Ascending aorta (tissue), 2 donors: Measurements from ENCODE around the gene PDE6G. TPM values are rescaled to one million over a fixed set of nuclear protein-coding genes. Genes with fewer than 3 reads are reported as not detected.
"Not testable (repeated sequence)": the region's sequence is repeated elsewhere in the genome, so short reads cannot be mapped to it uniquely, and the experiment has no call there.

Source experiments
- DNase-seq, 2 donors: peaks; one replicate each; pipeline ENCODE4 v3.0.0-alpha.2; 2019; ENCODE audit warnings: low spot score in 2 of 2
- H3K27ac ChIP-seq, 2 donors: fragments of 200-600 bp; sonication (generic); one replicate each; pipeline ENCODE4 v1.5.1; 2016 to 2017; ENCODE audit warnings: mild to moderate bottlenecking in 1 of 2
- H3K27me3 ChIP-seq: fragments of 200-600 bp; sonication (generic); one replicate; pipeline ENCODE4 v1.5.1; 2017
- H3K36me3 ChIP-seq, 2 donors: fragments of 200-600 bp; sonication (generic); one replicate each; pipeline ENCODE4 v1.5.1; 2016
- H3K4me1 ChIP-seq, 2 donors: fragments of 200-600 bp; sonication (generic); one replicate each; pipeline ENCODE4 v1.5.1; 2016 to 2017; ENCODE audit warnings: mild to moderate bottlenecking in 1 of 2
- H3K4me3 ChIP-seq, 2 donors: fragments of 200-600 bp; sonication (generic); one replicate each; pipeline ENCODE4 v1.5.1; 2016 to 2017; ENCODE audit warnings: mild to moderate bottlenecking in 1 of 2
- H3K9me3 ChIP-seq, 2 donors: fragments of 200-600 bp; sonication (generic); one replicate each; pipeline ENCODE4 v1.5.1; 2016
- CTCF ChIP-seq, 3 experiments: fragments of 200-600 bp in 2 of 3; fragments of 450-650 bp in 1 of 3; sonication (generic) in 2 of 3; IDR thresholded peaks; one replicate each; pipeline ENCODE4 v1.5.1; 2016 to 2019; ENCODE audit warnings: antibody characterized with exemption in 3 of 3, mild to moderate bottlenecking in 1 of 3, moderate library complexity in 1 of 3
- intact Hi-C: fragments of 100-400 bp; cut with DNase I; formaldehyde crosslinking; loops from one replicate; pipeline ENCODE4 v1.15.1; 2023
- total RNA-seq: library from RNA; depleted of rRNA; stranded (reverse); fragments of >200 nt; gene quantifications from one replicate; pipeline ENCODE4 v1.1.0, GENCODE V29; 2016

Gene PDE6G
- total RNA-seq, 1 donor from 2014 or later: not detected

GRCh38 chr17:81682565-81683207 is 26.3 kb upstream of the PDE6G start:
- Histone ChIP-seq H3K27me3 (no peaks in the 10 kb centered on the region), H3K4me3 (peak overlapping the region; percentile 66 to 84), H3K4me1 (peaks cover 14 to 20% of the 10 kb centered on the region in 2 donors), H3K36me3 (peaks cover 17 to 20% of the 10 kb centered on the region in 2 donors), H3K9me3 (no peaks in the 10 kb centered on the region), H3K27ac (peak overlapping the region in 1 of 2 donors; percentile 63)
- TF ChIP-seq CTCF (IDR thresholded peaks at IDR 0.05): no peak
- intact Hi-C loops: loop anchor here (1.0 kb wide), 2 partner anchors 16 to 21 kb away; partner anchors contain the start of genes CCDC137, MRPL12 and OXLD1
- DNase-seq: no peak

GRCh38 chr17:81681672-81682071 is 25.3 kb upstream of the PDE6G start:
- no peaks in the 10 kb centered on the region for H3K27me3 ChIP-seq
- peaks cover 7 to 10% of the 10 kb centered on the region in 2 donors for H3K36me3 ChIP-seq
- H3K27ac ChIP-seq: no peak overlapping the region
- no peak for TF ChIP-seq CTCF (IDR thresholded peaks at IDR 0.05)
- no peak for DNase-seq
- H3K4me1 ChIP-seq: peaks cover 14 to 20% of the 10 kb centered on the region in 2 donors
- no peaks in the 10 kb centered on the region for H3K9me3 ChIP-seq
- no peak overlapping the region for H3K4me3 ChIP-seq
- intact Hi-C loops: no loop called here

GRCh38 chr17:81680150-81680549 is 23.8 kb upstream of the PDE6G start:
- Histone ChIP-seq H3K4me3 (no peak overlapping the region), H3K36me3 (no peaks in the 10 kb centered on the region), H3K9me3 (no peaks in the 10 kb centered on the region), H3K4me1 (peaks cover 8 to 14% of the 10 kb centered on the region in 2 donors), H3K27me3 (no peaks in the 10 kb centered on the region), H3K27ac (no peak overlapping the region)
- intact Hi-C loops: no loop called here
- no peak for DNase-seq
- no peak for TF ChIP-seq CTCF (IDR thresholded peaks at IDR 0.05)

GRCh38 chr17:81676906-81677305 is 20.6 kb upstream of the PDE6G start:
- Histone ChIP-seq H3K4me3 (no peak overlapping the region), H3K27me3 (no peaks in the 10 kb centered on the region), H3K9me3 (no peaks in the 10 kb centered on the region), H3K4me1 (no peaks in the 10 kb centered on the region), H3K36me3 (peaks cover 12 to 17% of the 10 kb centered on the region in 2 donors), H3K27ac (no peak overlapping the region)
- no peak for DNase-seq
- intact Hi-C loops: no loop called here
- no peak for TF ChIP-seq CTCF (IDR thresholded peaks at IDR 0.05)

GRCh38 chr17:81675515-81676221 is 19.3 kb upstream of the PDE6G start:
- H3K27me3 ChIP-seq, H3K9me3 ChIP-seq, intact Hi-C loops, H3K4me3 ChIP-seq, DNase-seq, H3K27ac ChIP-seq, H3K4me1 ChIP-seq: not testable (repeated sequence)
- peaks cover 21 to 28% of the 10 kb centered on the region in 2 donors for H3K36me3 ChIP-seq
- peak; percentile 47 to 56 (median 48) for TF ChIP-seq CTCF (IDR thresholded peaks at IDR 0.05)
